Vagina (tissue), 2 donors: ENCODE measurements around the gene RASGRF2.

Experiments
- POLR2A ChIP-seq, 2 donors: fragments of 450-650 bp; IDR thresholded peaks; one replicate each; pipeline ENCODE4 v1.6.1; 2017; ENCODE audit warnings: antibody characterized with exemption in 2 of 2, mild to moderate bottlenecking in 2 of 2, moderate library complexity in 2 of 2
- TF ChIP-seq, protein P1 (sequence below), 3 experiments: fragments of 450-650 bp in 2 of 3; fragments of 200-600 bp in 1 of 3; sonication (generic) in 1 of 3; IDR thresholded peaks; one replicate each; pipeline ENCODE4 v1.5.1; 2017 to 2019; ENCODE audit warnings: antibody characterized with exemption in 3 of 3, mild to moderate bottlenecking in 2 of 3, moderate library complexity in 2 of 3

DNA sequence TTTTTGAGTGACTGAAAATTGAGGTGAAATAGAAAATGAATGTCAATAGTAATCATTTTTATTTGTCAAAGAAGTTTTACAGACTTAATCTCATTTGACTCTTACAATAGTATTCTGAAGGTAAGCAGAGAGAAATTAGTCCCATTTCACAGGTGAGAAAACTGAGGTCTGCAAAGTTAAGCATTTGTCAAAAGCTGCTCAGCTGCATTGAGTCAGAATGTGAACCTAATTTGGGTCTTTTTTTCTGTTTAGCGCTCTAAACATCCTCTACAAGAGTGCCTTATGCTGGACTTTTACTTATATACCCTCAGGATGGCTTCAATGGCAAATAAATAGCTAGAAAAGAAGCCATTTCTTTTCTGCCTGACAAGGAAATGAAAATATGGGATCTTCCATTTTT lies 135.7 kb downstream of the RASGRF2 start:
- TF ChIP-seq, protein P1, sequence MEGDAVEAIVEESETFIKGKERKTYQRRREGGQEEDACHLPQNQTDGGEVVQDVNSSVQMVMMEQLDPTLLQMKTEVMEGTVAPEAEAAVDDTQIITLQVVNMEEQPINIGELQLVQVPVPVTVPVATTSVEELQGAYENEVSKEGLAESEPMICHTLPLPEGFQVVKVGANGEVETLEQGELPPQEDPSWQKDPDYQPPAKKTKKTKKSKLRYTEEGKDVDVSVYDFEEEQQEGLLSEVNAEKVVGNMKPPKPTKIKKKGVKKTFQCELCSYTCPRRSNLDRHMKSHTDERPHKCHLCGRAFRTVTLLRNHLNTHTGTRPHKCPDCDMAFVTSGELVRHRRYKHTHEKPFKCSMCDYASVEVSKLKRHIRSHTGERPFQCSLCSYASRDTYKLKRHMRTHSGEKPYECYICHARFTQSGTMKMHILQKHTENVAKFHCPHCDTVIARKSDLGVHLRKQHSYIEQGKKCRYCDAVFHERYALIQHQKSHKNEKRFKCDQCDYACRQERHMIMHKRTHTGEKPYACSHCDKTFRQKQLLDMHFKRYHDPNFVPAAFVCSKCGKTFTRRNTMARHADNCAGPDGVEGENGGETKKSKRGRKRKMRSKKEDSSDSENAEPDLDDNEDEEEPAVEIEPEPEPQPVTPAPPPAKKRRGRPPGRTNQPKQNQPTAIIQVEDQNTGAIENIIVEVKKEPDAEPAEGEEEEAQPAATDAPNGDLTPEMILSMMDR (IDR thresholded peaks at IDR 0.05) = no peak
- TF ChIP-seq POLR2A (IDR thresholded peaks at IDR 0.05) = no peak
